LHCN-M2 (cell line): ENCODE measurements around the gene TNFRSF21. TPM values are rescaled to one million over a fixed set of nuclear protein-coding genes. Genes with fewer than 3 reads are reported as not detected.

Experiments used
- total RNA-seq: library from RNA; depleted of rRNA; stranded (reverse); fragments of >200 nt; gene quantifications from 2 replicates; pipeline ENCODE4 v1.2.3, GENCODE V29; 2014; rRNA removed

The TNFRSF21 gene
- total RNA-seq, 1 experiment from 2014 or later: 3.1 TPM

Other genes with a start within 250 kb of the TNFRSF21 start
- 10.4 and 11.8 TPM in 2 replicates for gene CD2AP, start 167.9 kb upstream of the TNFRSF21 start, total RNA-seq